HG03469 (cell line): Measurements from ENCODE around the gene CASP8.

Experiments
- ATAC-seq: cut with Tn5 transposase; IDR thresholded peaks from one replicate; pipeline ENCODE4 v1.9.1; 2021; ENCODE audit warnings: mild to moderate bottlenecking, moderate library complexity, moderate number of reproducible peaks; ENCODE audit not compliant: unreplicated experiment

Gene CASP8

DNA sequence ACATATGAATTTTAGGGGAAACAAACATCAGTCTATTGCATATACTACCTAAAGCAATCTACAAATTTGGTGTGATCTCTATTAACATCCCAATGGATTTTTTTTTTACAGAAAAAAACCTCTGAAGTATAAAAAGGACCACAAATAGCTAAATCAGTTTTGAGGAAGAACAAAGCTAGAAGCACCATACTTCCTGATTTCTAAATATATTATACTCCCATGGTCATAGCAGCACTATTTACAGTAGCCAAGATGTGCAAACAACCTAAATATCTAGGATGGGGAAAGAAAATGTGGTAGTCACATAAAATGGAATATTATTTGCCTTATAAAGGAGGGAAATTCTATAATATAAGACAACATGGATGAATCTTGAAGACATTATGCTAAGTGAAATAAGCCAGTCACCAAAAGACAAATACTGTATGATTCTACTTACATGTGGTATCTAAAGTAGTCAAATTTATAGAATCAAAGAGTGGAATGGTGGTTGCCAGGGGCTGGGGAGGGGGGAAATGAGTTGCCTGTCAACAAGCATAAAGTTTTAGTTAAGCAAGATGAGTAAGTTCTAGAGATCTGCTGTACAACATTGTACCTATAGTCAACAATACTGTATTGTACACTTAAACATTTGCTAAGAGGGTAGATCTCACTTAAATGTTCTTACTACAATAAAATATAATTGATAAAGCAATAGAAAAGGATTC is 17.6 kb upstream of the CASP8 start:
- ATAC-seq: no peak

DNA sequence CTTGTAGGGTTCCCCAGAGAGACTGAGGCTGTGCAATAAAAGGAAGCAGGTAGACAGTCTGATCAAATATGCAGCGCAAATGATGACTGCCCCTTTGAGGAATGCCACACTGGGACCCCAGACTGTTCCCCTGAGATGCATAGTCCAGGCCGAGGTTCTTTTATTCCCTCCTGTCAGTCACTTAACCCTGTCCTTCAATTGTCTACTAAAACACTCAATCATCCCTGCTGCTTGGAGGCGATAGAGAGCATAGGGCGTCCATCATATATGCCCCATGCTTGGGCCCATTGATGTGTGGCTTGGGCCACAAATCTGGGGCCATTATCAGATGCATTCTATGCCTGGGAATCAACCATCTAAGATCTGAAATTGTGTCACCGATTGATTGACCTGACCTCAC is 15.5 kb upstream of the CASP8 start:
- ATAC-seq: no peak

DNA sequence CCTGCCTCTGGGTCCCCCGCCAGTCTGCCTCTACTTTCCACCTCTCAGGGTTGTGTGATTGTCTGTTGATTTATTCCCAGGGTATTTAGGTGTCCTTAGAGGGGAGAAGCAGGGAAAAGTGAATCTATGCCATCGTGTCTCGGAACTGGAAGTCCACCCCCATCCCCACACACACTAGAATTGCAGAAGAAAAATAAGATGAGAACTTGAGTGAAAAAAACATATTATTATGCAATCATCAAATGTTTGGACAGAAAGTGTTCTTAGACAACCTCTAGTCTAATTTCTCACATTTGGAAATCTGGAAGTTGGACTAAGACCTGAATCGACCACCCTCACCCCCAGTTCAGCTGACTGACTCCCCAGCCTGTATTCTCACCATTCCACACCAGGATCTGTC is 14.1 kb upstream of the CASP8 start:
- no peak for ATAC-seq

DNA sequence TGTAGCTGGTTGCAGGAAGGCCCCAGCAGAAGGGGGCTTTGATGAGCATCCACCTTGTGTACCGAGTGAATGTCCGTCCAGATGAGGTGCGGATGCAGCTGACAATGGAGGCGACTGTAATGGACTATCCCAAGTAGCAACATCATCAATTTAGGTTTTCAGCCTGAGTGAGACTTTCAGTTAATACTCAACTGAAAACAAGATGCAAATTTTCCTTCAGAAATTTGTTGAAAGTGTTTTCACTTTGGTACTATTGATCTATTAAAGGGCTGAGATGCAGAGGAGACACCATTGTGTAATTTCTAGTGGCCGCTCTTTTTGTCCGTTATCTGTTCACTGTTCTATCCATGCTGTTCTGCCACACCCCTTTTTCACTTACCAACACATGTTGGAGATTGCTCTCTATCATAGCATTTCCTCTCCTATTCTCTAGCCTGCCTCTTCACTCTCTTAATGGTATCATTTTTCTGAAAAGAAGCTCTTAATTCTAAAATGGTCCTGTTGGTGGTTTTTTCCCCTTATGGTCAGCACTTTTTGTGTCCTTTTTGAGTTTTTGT is 12.0 kb upstream of the CASP8 start:
- ATAC-seq: no peak

DNA sequence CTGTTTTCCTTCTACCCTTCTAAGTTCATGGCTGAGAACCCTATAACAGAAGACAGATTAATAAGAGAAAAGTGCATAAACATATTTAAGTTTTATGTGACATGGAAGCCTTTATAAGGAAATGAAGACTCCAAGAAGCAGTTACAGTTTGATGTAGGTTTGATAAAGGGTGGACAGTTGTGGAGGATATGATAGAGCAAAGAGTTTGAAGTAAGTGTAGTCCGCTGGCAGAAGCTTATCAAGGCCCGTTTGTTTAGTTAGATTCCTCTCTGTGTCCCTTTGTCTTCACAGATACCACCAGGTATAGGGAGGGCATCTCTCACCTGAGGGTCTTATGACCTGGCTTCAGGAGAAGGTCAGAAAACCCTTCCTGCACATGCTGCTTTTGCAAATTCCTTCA is 10.4 kb upstream of the CASP8 start:
- ATAC-seq: no peak

DNA sequence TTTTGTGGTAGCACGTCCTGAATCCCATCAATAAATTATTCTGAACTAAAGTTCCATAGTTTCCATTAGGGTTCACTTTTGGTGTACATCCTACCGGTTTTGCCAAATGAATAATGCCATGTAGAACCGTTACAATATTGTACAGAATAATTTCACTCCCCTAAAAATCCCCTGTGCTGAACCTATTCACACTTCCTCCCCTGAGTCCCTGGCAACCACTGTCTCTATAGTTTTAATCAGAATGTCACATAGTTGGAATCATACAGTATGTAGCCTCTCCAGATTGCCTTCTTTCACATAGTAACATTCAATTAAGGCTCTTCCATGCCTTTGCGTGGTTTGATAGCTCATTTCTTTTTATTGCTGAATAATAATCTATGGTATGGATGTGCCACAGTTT is 9.6 kb upstream of the CASP8 start:
- ATAC-seq: no peak

DNA sequence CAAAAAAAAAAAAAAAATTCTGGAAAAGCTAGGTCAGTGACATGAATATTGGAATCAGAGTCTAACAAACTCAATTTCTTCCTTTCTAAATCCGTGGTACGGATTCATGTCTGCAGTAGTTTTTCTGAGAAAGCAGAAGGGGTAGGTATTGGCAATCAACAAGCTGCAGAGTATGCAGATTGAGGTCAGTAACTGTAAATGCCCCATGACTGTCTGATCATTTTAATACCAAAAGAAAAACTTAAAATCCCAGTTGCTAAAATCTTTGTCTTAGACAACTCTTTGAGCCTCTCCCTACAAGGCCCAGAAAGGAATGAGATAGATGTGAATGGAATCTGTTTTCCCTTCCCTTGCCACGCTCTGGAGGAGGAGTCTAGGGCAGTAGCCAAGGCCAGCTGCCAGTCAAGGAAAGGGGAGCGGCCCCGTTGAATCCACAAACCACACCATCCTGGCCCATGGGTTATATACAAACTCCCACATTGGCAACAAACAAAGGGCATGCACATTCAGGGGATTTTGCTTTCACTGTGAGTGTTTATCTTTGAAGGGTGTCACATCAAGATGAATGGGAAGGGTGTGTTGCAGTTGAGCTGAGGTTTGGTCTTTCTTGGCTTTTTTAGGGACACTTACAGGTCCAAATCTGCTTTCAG is 6.1 kb upstream of the CASP8 start:
- ATAC-seq: no peak

DNA sequence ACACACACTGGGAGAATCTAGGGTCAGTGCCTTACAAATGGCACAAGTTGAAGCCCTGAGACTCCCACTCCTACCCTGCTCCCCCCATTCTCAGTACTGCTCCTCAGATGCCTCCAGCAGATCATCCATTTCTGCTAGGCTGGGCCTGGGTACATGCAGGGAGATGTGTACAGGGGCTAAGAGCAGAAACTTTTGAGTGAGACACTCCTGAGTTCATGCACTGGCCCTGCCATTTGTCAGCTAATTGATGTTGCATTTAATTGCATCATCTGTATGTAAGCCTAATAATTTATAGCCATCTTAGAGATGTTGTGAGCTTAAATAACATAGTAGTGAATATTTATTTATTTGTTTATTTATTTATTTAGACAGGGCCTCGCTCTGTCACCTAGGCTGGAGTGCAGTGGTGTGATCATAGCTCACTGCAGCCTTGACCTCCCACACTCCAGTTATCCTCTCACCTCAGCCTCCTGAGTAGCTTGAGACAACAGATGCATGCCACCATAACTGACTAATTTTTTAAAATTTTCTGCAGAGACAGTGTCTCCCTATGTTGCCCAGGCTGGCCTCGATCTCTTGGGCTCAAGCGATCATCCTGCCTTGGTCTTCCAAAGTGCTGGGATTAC is 4.8 kb upstream of the CASP8 start:
- no peak for ATAC-seq

DNA sequence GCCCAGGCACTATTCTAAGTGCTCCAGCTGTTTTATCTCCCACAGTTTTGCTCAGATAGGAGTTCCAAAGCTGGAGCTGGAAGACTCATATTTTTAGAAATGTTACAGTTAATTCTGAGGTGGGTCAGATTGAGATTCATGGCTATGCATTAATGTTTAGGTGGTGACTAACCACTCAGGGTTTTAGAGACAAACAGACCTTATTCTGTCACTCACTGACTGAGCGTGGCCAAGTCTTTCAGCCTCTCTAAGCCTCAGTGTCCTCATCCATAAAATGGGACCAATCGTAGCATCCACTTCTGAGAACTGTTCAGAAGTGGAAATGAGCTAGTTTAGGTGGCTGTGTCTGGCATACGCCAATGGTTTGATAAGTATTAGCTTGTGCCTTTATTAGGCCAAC is 4.3 kb upstream of the CASP8 start:
- no peak for ATAC-seq

DNA sequence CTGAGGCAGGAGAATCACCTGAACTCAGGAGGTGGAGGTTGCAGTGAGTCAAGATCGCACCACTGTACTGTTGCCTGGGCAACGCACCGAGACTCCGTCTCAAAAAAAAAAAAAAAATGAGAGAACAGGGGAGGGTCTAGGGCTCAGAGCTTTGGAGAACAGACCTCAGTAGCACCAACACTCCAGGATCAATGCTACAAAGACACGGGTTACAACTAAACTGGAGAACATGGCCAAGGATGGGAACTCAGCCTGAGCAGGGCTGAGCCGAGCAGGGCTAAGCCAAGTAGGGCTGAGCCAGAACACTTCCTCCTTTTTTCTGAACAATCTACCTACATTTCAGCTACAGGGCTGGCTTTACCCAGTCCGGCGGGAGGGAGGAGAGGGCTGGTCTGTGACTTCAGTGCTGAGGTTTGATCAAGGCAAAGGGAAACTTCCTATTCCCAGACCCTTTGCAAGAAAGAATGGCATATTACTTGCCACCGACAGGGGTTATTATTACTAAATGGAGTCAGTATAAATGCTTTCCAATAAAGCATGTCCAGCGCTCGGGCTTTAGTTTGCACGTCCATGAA is 2.9 kb upstream of the CASP8 start:
- peak; percentile 36 for ATAC-seq

DNA sequence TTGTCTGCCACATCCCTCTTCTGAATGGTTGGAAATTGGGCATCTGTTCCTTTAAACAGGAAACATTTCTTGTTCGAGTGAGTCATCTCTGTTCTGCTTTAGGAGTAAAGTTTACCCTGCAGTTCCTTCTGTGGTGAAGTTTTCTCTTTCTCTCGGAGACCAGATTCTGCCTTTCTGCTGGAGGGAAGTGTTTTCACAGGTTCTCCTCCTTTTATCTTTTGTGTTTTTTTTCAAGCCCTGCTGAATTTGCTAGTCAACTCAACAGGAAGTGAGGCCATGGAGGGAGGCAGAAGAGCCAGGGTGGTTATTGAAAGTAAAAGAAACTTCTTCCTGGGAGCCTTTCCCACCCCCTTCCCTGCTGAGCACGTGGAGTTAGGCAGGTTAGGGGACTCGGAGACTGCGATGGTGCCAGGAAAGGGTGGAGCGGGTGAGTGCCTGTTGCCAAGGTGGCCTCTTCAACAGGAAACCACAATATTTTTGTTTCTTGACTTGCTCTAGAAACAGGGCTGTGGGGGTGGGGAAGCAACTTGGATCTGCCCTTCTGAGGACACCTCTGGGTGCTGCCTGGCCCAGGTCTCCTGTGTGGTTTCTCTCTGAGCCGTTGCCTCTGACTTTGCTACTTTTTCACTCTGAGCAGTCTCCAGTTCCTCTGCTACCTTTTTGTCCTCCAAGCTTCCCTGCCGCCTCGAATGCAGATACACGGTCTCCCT is 2.2 kb upstream of the CASP8 start:
- peak; percentile 53 for ATAC-seq

DNA sequence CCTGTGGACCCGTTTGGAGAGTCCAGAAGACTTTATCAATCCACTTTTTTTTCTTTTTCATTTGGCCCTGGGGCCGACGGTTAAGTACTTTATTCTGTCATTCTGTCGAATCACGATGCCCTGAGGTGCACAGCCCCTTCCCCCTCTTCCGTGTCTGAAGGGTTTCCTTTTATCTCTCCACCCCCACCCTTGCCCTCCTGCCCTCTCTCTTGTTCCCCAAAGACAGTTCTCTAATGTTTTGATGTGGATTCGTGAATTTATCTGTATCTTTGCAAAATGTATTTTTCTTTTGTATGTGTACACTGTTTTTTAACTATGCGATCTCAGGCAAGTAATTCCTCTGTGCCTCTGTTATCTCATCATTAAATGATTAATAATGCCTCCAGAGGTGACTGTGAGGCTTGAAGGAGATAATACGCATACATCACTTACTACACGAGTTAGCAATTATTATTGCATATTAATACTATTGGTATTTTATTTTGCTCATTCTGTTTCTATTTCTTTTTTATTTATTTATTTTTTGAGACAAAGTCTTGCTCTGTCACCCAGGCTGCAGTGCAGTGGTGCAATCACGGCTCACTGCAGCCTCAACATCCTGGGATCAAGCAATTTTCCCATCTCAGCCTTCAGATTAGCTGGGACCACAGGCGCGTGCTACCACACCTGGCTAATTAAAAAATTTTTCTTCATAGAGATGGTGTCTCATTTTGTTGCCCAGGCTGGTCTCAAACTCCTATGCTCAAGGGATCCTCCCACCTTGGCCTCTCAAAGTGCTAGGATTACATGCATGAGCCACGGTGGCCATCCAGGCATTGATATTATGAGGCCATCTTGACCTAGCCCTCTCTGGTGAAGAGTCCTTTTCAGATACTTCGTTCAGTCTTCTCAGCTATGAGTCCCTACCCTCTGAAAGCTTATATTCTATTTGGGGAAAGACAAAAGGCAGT is 1.4 kb upstream of the CASP8 start:
- ATAC-seq: no peak

DNA sequence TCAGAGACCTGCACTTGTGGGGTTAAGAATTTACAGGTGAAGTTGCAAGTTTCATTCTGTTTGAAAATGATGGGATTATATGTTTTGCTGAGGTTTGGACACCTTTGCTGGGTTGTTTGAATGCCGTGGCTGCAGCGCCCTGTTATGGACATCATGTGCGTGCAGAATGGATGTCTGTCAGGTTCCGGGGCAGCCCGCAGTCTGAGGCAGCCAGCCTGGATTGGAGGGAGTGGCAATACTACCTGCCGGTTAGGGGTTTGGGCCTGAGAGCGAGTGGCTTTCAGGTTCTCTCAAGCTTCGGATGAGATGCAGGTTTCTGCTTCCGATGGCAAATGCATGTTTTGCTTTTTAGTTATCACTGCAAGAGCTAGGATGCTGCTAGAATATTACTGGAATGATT is 1.1 kb downstream of the CASP8 start:
- ATAC-seq: no peak

DNA sequence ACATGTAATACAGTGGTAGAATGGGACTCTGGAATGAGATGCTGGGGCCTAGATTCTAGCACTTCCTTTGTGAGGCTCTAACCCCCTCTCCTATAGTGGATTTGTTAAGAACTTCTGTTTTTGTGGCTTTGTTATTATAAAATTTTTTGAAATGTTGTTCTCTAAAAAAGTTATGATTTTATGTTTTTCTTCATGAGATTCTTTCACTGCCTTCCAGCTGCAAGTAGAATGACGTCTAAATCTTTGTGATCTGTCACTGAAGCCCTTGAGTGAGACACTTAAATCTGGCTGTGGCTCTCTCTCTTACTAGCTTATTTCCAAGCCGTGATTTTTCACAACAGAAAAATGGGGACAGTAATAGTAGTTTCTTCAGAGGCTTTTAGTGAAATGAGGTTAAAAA is 1.6 kb downstream of the CASP8 start:
- no peak for ATAC-seq

DNA sequence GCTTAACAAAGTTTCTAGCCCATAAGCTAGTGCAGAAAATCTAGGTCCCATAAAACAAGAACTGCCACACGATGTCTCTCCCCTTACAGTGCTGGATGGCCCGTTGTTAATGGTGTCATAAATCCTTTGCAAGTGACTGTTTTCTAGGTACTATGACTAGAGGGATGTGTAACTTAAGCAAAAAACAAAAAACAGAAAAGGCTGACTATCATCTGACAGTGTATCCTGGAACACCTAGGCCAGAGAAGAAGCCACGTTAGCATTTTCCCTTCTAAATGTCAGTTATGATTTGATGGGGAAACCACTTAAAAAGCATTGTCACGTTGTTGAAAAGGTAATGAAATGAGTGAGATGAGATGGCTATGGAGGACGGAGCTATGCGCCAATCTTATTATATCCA is 2.4 kb downstream of the CASP8 start:
- no peak for ATAC-seq

DNA sequence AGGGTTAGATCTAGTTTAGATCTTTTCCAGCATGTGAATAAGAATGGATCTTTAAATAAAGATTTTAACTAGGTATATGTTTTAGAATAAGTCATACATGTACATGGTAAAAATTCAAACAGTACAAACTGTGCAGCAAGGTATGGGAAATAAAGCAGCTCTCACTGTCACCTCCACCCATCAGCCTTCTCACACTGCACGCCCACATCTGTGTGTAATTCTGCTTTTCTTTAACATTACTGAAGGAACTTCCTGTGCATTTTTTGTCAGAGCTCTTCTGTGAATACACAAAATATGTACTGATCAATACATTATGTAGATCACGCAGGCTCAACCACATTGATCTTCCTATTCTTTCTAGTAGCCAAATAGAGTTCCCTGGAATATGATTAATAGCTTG is 3.4 kb downstream of the CASP8 start:
- no peak for ATAC-seq

DNA sequence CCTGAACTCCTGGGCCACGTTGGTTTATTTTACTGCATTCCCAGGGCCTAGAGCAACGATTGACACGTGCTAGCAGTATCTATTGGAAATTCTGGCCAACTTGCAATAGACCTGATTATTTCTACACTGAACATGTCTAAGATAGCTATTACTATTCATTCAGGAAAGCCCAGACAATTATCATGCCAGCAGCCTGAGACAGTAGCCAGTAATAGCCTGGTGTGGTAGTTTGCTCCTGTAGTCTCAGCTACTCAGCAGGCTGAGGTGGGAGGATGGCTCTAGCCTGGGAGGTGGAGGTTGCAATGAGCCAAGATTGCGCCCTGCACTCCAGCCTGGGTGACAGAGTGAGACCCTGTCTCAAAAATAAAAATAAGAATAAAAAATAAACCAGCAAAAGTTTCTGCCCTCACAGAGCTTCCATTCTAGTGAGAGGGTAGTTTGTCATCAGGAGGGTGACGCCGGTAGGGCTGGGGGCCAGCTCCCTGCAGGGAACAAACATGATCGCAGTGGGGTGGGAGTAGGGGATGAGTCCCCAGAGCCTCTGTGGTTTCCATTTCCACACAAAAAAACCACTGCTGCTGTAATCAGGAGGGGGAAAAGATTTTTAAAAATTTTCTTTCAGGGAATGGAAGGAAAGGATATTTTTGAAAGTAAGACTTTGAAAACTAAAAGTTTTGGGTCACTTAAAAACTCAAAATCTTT is 4.3 kb downstream of the CASP8 start:
- ATAC-seq: no peak

DNA sequence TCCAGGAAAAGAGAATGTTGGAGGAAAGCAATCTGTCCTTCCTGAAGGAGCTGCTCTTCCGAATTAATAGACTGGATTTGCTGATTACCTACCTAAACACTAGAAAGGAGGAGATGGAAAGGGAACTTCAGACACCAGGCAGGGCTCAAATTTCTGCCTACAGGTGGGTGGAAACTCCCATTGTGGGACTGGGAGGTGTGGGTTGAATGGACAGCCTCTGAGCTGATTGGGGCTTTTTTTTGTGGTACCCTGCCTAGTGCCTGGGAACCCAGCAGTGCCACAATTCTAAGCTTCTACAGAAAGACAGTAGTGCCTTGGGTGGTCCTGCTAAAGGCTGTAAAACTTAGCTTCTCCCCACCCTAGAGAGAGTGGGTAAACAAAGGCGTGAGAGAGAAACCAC is 6.3 kb downstream of the CASP8 start:
- ATAC-seq: no peak

DNA sequence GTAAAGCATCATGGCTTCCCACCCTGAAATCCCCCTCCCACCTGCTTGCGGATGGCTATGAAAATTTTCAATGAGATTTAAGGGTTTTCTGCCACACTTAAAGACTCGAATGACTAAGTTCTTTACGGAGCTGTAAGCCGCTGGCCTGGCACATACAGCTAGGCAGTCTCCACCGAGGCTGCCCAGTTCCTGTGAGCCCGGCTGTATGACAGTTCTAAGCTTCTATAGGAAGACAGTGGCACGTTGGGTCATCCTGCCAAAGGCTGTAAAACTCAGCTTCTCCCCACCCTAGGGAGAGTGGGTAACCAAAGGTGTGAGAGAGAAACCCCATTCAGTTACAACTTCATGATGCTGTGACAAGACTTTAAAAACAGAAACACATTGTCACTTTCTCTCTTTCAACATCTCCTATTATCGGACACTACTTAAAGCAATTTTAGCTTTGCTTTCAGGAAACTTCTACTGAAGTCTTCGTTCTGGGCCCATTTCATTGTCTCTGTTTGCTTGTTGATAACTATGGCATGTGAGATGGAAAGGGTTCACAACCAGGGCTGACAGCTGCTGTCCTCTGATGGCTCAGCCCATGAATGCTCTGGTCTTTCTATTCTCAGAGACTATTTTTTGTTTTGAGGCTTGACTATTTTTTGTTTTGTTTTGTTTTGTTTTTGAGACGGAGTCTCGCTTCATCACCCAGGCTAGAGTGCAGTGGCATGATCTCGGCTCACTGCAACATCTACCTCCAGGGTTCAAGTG is 7.1 kb downstream of the CASP8 start:
- ATAC-seq: no peak
